ENCODE data around the gene COL27A1.

The COL27A1 gene

GRCh38 chr9:114205171-114206015, 50.1 kb downstream of the COL27A1 start:
- H3K9ac ChIP-seq, result no peak overlapping the region
- H3K27ac ChIP-seq, result no peak overlapping the region
- H2AFZ ChIP-seq, result no peak overlapping the region
- H3K79me2 ChIP-seq, result no peaks in the 10 kb centered on the region
- TF ChIP-seq, protein P1, sequence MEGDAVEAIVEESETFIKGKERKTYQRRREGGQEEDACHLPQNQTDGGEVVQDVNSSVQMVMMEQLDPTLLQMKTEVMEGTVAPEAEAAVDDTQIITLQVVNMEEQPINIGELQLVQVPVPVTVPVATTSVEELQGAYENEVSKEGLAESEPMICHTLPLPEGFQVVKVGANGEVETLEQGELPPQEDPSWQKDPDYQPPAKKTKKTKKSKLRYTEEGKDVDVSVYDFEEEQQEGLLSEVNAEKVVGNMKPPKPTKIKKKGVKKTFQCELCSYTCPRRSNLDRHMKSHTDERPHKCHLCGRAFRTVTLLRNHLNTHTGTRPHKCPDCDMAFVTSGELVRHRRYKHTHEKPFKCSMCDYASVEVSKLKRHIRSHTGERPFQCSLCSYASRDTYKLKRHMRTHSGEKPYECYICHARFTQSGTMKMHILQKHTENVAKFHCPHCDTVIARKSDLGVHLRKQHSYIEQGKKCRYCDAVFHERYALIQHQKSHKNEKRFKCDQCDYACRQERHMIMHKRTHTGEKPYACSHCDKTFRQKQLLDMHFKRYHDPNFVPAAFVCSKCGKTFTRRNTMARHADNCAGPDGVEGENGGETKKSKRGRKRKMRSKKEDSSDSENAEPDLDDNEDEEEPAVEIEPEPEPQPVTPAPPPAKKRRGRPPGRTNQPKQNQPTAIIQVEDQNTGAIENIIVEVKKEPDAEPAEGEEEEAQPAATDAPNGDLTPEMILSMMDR (IDR thresholded peaks at IDR 0.05), result no peak
- H3K4me2 ChIP-seq (ENCODE audit: low read length), result no peak overlapping the region
- no peaks in the 10 kb centered on the region for H3K27me3 ChIP-seq (ENCODE audit: control insufficient read depth, insufficient read depth, low read length)
- no peaks in the 10 kb centered on the region for H3K4me1 ChIP-seq
- H3K9me3 ChIP-seq (ENCODE audit: control insufficient read depth, low read length), result no peaks in the 10 kb centered on the region
- no peak overlapping the region for H3K4me3 ChIP-seq (ENCODE audit: low read depth, low read length)
- H3K36me3 ChIP-seq (ENCODE audit: control insufficient read depth, insufficient read depth, low read length), result no peaks in the 10 kb centered on the region

- TF ChIP-seq, protein P1 (IDR thresholded peaks at IDR 0.05), result no peak
- Histone ChIP-seq H3K36me3 (ENCODE audit: control insufficient read depth, insufficient read depth, low read length) (no peaks in the 10 kb centered on the region), H3K9ac (no peak overlapping the region), H3K79me2 (no peaks in the 10 kb centered on the region), H2AFZ (no peak overlapping the region), H3K4me2 (ENCODE audit: low read length) (no peak overlapping the region), H3K4me3 (ENCODE audit: low read depth, low read length) (no peak overlapping the region), H3K4me1 (no peaks in the 10 kb centered on the region), H3K9me3 (ENCODE audit: control insufficient read depth, low read length) (no peaks in the 10 kb centered on the region), H3K27me3 (ENCODE audit: control insufficient read depth, insufficient read depth, low read length) (no peaks in the 10 kb centered on the region), H3K27ac (no peak overlapping the region)
These were observed 51.0 kb downstream of the COL27A1 start for GRCh38 chr9:114206221-114206789.

GRCh38 chr9:114207034-114207810, 51.9 kb downstream of the COL27A1 start:
- Histone ChIP-seq H3K4me3 (ENCODE audit: low read depth, low read length) (no peak overlapping the region), H2AFZ (no peak overlapping the region), H3K27me3 (ENCODE audit: control insufficient read depth, insufficient read depth, low read length) (no peaks in the 10 kb centered on the region), H3K9me3 (ENCODE audit: control insufficient read depth, low read length) (no peaks in the 10 kb centered on the region), H3K9ac (no peak overlapping the region), H3K79me2 (no peaks in the 10 kb centered on the region), H3K27ac (no peak overlapping the region), H3K4me2 (ENCODE audit: low read length) (no peak overlapping the region), H3K36me3 (ENCODE audit: control insufficient read depth, insufficient read depth, low read length) (no peaks in the 10 kb centered on the region), H3K4me1 (no peaks in the 10 kb centered on the region)
- TF ChIP-seq, protein P1 (IDR thresholded peaks at IDR 0.05), result no peak

DNA sequence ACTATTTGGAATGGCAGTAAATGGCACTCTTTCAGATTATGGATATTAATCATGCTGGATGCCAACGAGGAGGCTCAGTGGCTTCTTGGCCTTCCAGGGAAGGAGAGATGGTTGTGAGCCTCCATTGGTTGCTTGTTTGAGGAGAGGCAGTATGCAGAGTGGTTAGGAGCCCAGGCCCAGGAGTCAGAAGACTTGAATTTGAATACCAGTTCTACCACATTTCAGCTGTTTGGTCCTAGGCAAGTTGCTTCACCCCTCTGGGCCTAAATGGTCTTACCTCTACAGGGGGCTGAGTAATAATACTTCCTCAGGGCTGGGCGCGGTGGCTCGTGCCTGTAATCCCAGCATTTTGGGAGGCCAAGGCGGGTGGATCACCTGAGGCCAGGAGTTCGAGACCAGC, 52.5 kb downstream of the COL27A1 start:
- no peak overlapping the region for H3K4me3 ChIP-seq (ENCODE audit: low read depth, low read length)

More for the DNA sequence above, 52.5 kb downstream of the COL27A1 start:
- H3K36me3 ChIP-seq (ENCODE audit: control insufficient read depth, insufficient read depth, low read length), result no peaks in the 10 kb centered on the region
- H3K79me2 ChIP-seq, result no peaks in the 10 kb centered on the region
- no peak overlapping the region for H2AFZ ChIP-seq
- H3K4me1 ChIP-seq, result no peaks in the 10 kb centered on the region
- no peak overlapping the region for H3K9ac ChIP-seq
- H3K27me3 ChIP-seq (ENCODE audit: control insufficient read depth, insufficient read depth, low read length), result no peaks in the 10 kb centered on the region
- no peak overlapping the region for H3K27ac ChIP-seq
- no peak overlapping the region for H3K4me2 ChIP-seq (ENCODE audit: low read length)
- TF ChIP-seq, protein P1 (IDR thresholded peaks at IDR 0.05), result no peak
- no peaks in the 10 kb centered on the region for H3K9me3 ChIP-seq (ENCODE audit: control insufficient read depth, low read length)

Measured in parathyroid adenoma (tissue), 2 donors.